ENCODE measurements around the gene PAX2.

Gene PAX2

GRCh38 chr10:100876585-100877460 lies 131.4 kb downstream of the PAX2 start:
- no peak overlapping the region for H3K4me2 ChIP-seq (ENCODE audit: low read depth, low read length)
- no peaks in the 10 kb centered on the region for H3K79me2 ChIP-seq (ENCODE audit: low read length)
- H3F3A ChIP-seq (ENCODE audit: insufficient read depth, low read length): no peaks in the 10 kb centered on the region
- no peak for TF ChIP-seq EZH2phosphoT487 (IDR thresholded peaks at IDR 0.05; ENCODE audit: low read length)
- H3K9me3 ChIP-seq (replicated peaks; ENCODE audit: insufficient read depth, low read length): no peaks in the 10 kb centered on the region
- no peak for DNase-seq
- no peak overlapping the region for H2AFZ ChIP-seq (ENCODE audit: low read length)
- no peaks in the 10 kb centered on the region for H3K9me2 ChIP-seq (replicated peaks; ENCODE audit: insufficient read depth, low read length)
- H3K9ac ChIP-seq (ENCODE audit: low read length): no peak overlapping the region
- no peaks in the 10 kb centered on the region for H4K20me1 ChIP-seq (ENCODE audit: insufficient read depth, low read length)
- H3K4me1 ChIP-seq (ENCODE audit: low read length): no peaks in the 10 kb centered on the region
- H3K4me3 ChIP-seq (ENCODE audit: low read length): no peak overlapping the region
- H3K36me3 ChIP-seq (replicated peaks; ENCODE audit: insufficient read depth, low read length): no peaks in the 10 kb centered on the region
- H3K27me3 ChIP-seq (replicated peaks; ENCODE audit: insufficient read depth, low read length): peaks cover 72% of the 10 kb centered on the region
- H3K27ac ChIP-seq (ENCODE audit: low read length): no peak overlapping the region

DNA sequence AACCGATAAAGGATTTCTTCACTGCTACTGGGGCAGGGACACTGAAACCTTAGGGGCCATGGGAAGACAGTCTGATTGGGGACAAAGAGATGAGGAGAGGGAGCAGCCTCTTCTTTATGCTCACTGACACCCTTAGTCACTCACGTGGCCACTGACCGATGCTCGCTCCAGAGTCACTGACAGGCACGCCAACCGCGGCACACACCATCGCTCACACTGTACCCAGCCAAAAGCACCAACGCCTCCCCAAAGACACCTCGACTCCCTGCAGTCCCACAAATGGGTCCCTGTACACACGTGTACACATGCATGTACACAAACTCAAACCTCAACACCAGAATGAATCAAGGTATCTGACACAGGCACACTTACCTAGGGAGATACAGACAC lies 132.1 kb downstream of the PAX2 start:
- DNase-seq: no peak
- peaks cover 79% of the 10 kb centered on the region for H3K27me3 ChIP-seq (replicated peaks; ENCODE audit: insufficient read depth, low read length)
- no peaks in the 10 kb centered on the region for H3K9me2 ChIP-seq (replicated peaks; ENCODE audit: insufficient read depth, low read length)
- H3K27ac ChIP-seq (ENCODE audit: low read length): no peak overlapping the region
- TF ChIP-seq CTCF (IDR thresholded peaks at IDR 0.05; ENCODE audit: low read length) (no peak), EZH2phosphoT487 (IDR thresholded peaks at IDR 0.05; ENCODE audit: low read length) (no peak), EZH2 (optimal IDR thresholded peaks at IDR 0.05; ENCODE audit: low read depth, low read length) (no peak)
- H3K4me1 ChIP-seq (ENCODE audit: low read length): no peaks in the 10 kb centered on the region
- no peaks in the 10 kb centered on the region for H3K36me3 ChIP-seq (replicated peaks; ENCODE audit: insufficient read depth, low read length)
- no peak overlapping the region for H3K4me3 ChIP-seq (ENCODE audit: low read length)
- H3K79me2 ChIP-seq (ENCODE audit: low read length): no peaks in the 10 kb centered on the region
- H3K9ac ChIP-seq (ENCODE audit: low read length): no peak overlapping the region
- H3F3A ChIP-seq (ENCODE audit: insufficient read depth, low read length): no peaks in the 10 kb centered on the region
- H3K9me3 ChIP-seq (replicated peaks; ENCODE audit: insufficient read depth, low read length): no peaks in the 10 kb centered on the region
- H4K20me1 ChIP-seq (ENCODE audit: insufficient read depth, low read length): no peaks in the 10 kb centered on the region
- H3K4me2 ChIP-seq (ENCODE audit: low read depth, low read length): no peak overlapping the region
- no peak overlapping the region for H2AFZ ChIP-seq (ENCODE audit: low read length)

GRCh38 chr10:100878291-100878910 lies 133.0 kb downstream of the PAX2 start:
- DNase-seq: peak; percentile 45
- Histone ChIP-seq H3K4me2 (ENCODE audit: low read depth, low read length) (no peak overlapping the region), H2AFZ (ENCODE audit: low read length) (no peak overlapping the region)

More at GRCh38 chr10:100878291-100878910, 133.0 kb downstream of the PAX2 start:
- H3K36me3 ChIP-seq (replicated peaks; ENCODE audit: insufficient read depth, low read length): no peaks in the 10 kb centered on the region
- no peak overlapping the region for H3K9ac ChIP-seq (ENCODE audit: low read length)
- H3K9me3 ChIP-seq (replicated peaks; ENCODE audit: insufficient read depth, low read length): no peaks in the 10 kb centered on the region
- H3K27ac ChIP-seq (ENCODE audit: low read length): no peak overlapping the region
- no peak overlapping the region for H3K4me3 ChIP-seq (ENCODE audit: low read length)
- H3F3A ChIP-seq (ENCODE audit: insufficient read depth, low read length): no peaks in the 10 kb centered on the region
- no peaks in the 10 kb centered on the region for H3K9me2 ChIP-seq (replicated peaks; ENCODE audit: insufficient read depth, low read length)
- TF ChIP-seq CTCF (IDR thresholded peaks at IDR 0.05; ENCODE audit: low read length) (peak; percentile 52), EZH2 (optimal IDR thresholded peaks at IDR 0.05; ENCODE audit: low read depth, low read length) (no peak)
- H3K4me1 ChIP-seq (ENCODE audit: low read length): no peaks in the 10 kb centered on the region
- no peaks in the 10 kb centered on the region for H3K79me2 ChIP-seq (ENCODE audit: low read length)
- H4K20me1 ChIP-seq (ENCODE audit: insufficient read depth, low read length): no peaks in the 10 kb centered on the region
- peaks cover 79% of the 10 kb centered on the region for H3K27me3 ChIP-seq (replicated peaks; ENCODE audit: insufficient read depth, low read length)
